IMR-90 (cell line): Measurements from ENCODE around the gene POU6F1. TPM values are rescaled to one million over a fixed set of nuclear protein-coding genes. Genes with fewer than 3 reads are reported as not detected.
A peak's percentile ranks its signal among the peaks of the same experiment; 100 is the strongest.

Experiments used
- ATAC-seq: fragments of 200-7000 bp; cut with Tn5 transposase; 2 replicates; pipeline ENCODE4 v1.9.1; 2020; ENCODE audit warnings: low read depth, mild to moderate bottlenecking, moderate library complexity
- BruUV-seq: library from RNA; stranded (reverse); fragments of 400-500 nt; replicated peaks from 2 replicates; lab custom pipeline; 2021; lab: Mats Ljungman, UMichigan
- CTCF ChIA-PET: fragments of 300-600 bp; formaldehyde crosslinking; extraction: SDS; loops from one replicate; lab custom pipeline; 2021; ENCODE audit warnings: antibody characterized with exemption; lab: Yijun Ruan, JAX
- POLR2A ChIA-PET: fragments of 300-600 bp; sonication (Branson Sonifier 250); formaldehyde crosslinking; loops from one replicate; lab custom pipeline; 2022; ENCODE audit warnings: antibody characterized with exemption; ENCODE audit not compliant: unreplicated experiment; lab: Charles Lee
- DNase-seq: peaks from one replicate; pipeline ENCODE4 v3.0.0; 2013
- H2AFZ ChIP-seq: replicated peaks from 2 replicates; pipeline ENCODE3; 2013; ENCODE audit warnings: low read length, mild to moderate bottlenecking; ENCODE audit not compliant: poor library complexity
- H2AK5ac ChIP-seq: 2 replicates; pipeline ENCODE4 v1.6.1; 2013; ENCODE audit warnings: low read depth, low read length, inconsistent platforms
- H2AK9ac ChIP-seq: replicated peaks from 2 replicates; pipeline ENCODE3; 2013; ENCODE audit warnings: mild to moderate bottlenecking, low read depth, low read length, moderate library complexity; ENCODE audit not compliant: poor library complexity
- H2BK120ac ChIP-seq: 2 replicates; pipeline ENCODE4 v1.6.1; 2013; ENCODE audit warnings: low read depth, low read length, inconsistent platforms
- H2BK15ac ChIP-seq: 3 replicates; pipeline ENCODE4 v1.6.1; 2013; ENCODE audit warnings: low read depth, low read length, inconsistent platforms
- H2BK20ac ChIP-seq: 2 replicates; pipeline ENCODE4 v1.6.1; 2013; ENCODE audit warnings: low read depth, mild to moderate bottlenecking, inconsistent platforms, low read length, moderate library complexity
- H2BK5ac ChIP-seq: 2 replicates; pipeline ENCODE4 v1.6.1; 2013; ENCODE audit warnings: mild to moderate bottlenecking, low read depth, low read length, inconsistent platforms; ENCODE audit not compliant: poor library complexity, severe bottlenecking
- H3K14ac ChIP-seq: replicated peaks from 2 replicates; pipeline ENCODE4 v1.6.1; 2013; ENCODE audit warnings: low read depth, low read length, inconsistent platforms
- H3K18ac ChIP-seq: 2 replicates; pipeline ENCODE4 v1.6.1; 2013; ENCODE audit warnings: low read depth, low read length, control low read depth
- H3K23ac ChIP-seq: 2 replicates; pipeline ENCODE4 v1.6.1; 2013; ENCODE audit warnings: low read depth, low read length, inconsistent platforms
- H3K27ac ChIP-seq: 2 replicates; pipeline ENCODE4 v1.5.1; 2013; ENCODE audit warnings: mild to moderate bottlenecking, control low read depth, low read length; ENCODE audit not compliant: insufficient read depth
- H3K27me3 ChIP-seq: 2 replicates; pipeline ENCODE4 v1.6.1; 2013; ENCODE audit warnings: low read length; ENCODE audit not compliant: control insufficient read depth, insufficient read depth
- H3K36me3 ChIP-seq: 2 replicates; pipeline ENCODE4 v1.6.1; 2013; ENCODE audit warnings: low read length, mixed read lengths; ENCODE audit not compliant: control insufficient read depth, insufficient read depth
- H3K4ac ChIP-seq: 2 replicates; pipeline ENCODE4 v1.6.1; 2013; ENCODE audit warnings: low read depth, low read length, inconsistent platforms
- H3K4me1 ChIP-seq: 2 replicates; pipeline ENCODE4 v1.6.1; 2013; ENCODE audit warnings: low read length, mixed read lengths; ENCODE audit not compliant: control insufficient read depth, insufficient read depth
- H3K4me2 ChIP-seq: 2 replicates; pipeline ENCODE4 v1.6.1; 2013; ENCODE audit warnings: low read depth, mild to moderate bottlenecking, control low read depth, low read length, moderate library complexity
- H3K4me3 ChIP-seq: 2 replicates; pipeline ENCODE4 v1.5.1; 2013; ENCODE audit warnings: low read depth, mild to moderate bottlenecking, control low read depth, low read length, moderate library complexity; ENCODE audit not compliant: insufficient read depth
- H3K56ac ChIP-seq: 2 replicates; pipeline ENCODE4 v1.6.1; 2013; ENCODE audit warnings: low read length, inconsistent platforms; ENCODE audit not compliant: insufficient read depth; ENCODE audit errors: extremely low read depth
- H3K79me1 ChIP-seq, 2 experiments: 2 replicates each; pipeline ENCODE4 v1.6.1; 2013; ENCODE audit warnings: low read length in 2 of 2, inconsistent platforms in 1 of 2, low read depth in 1 of 2
- H3K9ac ChIP-seq: 2 replicates; pipeline ENCODE4 v1.6.1; 2013; ENCODE audit warnings: low read depth, low read length, control low read depth
- H3K9me1 ChIP-seq: 2 replicates; pipeline ENCODE4 v1.6.1; 2013; ENCODE audit warnings: low read length, inconsistent platforms; ENCODE audit not compliant: insufficient read depth
- H3K9me3 ChIP-seq: 2 replicates; pipeline ENCODE4 v1.6.1; 2013; ENCODE audit warnings: low read length; ENCODE audit not compliant: control insufficient read depth, insufficient read depth
- H4K20me1 ChIP-seq: 2 replicates; pipeline ENCODE4 v1.6.1; 2013; ENCODE audit warnings: low read length, inconsistent platforms; ENCODE audit not compliant: insufficient read depth
- H4K5ac ChIP-seq: 2 replicates; pipeline ENCODE4 v1.6.1; 2013; ENCODE audit warnings: mild to moderate bottlenecking, low read depth, low read length, control low read depth
- H4K8ac ChIP-seq, 2 experiments: 2 replicates each; pipeline ENCODE4 v1.6.1; 2013; ENCODE audit warnings: low read depth in 2 of 2, low read length in 2 of 2, control low read depth in 1 of 2, inconsistent platforms in 1 of 2
- H4K91ac ChIP-seq: 2 replicates; pipeline ENCODE4 v1.6.1; 2013; ENCODE audit warnings: low read depth, low read length, inconsistent platforms; ENCODE audit not compliant: insufficient read depth
- CEBPB ChIP-seq: IDR thresholded peaks from 2 replicates; pipeline ENCODE4 v1.6.1; 2012; ENCODE audit warnings: low read depth, low read length, improper control_type of control experiment
- MAFK ChIP-seq: IDR thresholded peaks from 2 replicates; pipeline ENCODE4 v1.6.1; 2012; ENCODE audit warnings: low read depth, low read length, improper control_type of control experiment
- RFX5 ChIP-seq: IDR thresholded peaks from 2 replicates; pipeline ENCODE4 v1.8.0; 2012; ENCODE audit warnings: low read depth, mild to moderate bottlenecking, low read length, moderate library complexity
- WGBS, 2 experiments: methylation state at CpG; one replicate each; pipeline versions ENCODE4 v1.1.5 to v1.1.7; 2013; ENCODE audit warnings: missing lambda C conversion rate in 2 of 2; ENCODE audit not compliant: insufficient read length in 1 of 2; ENCODE audit errors: extremely low coverage in 2 of 2; 5-methylcytosine and 5-hydroxymethylcytosine counted together
- dilution Hi-C: fragments of 300-500 bp; cut with HindIII; formaldehyde crosslinking; loops from one replicate; pipeline ENCODE4 v1.14.3; 2018; ENCODE audit warnings: low sequenced_read_pairs; ENCODE audit not compliant: unreplicated experiment
- in situ Hi-C: fragments of 300-500 bp; cut with MboI; formaldehyde crosslinking; loops from 3 replicates; pipeline ENCODE4 v1.14.3; 2019; ENCODE audit warnings: low sequenced_read_pairs, inconsistent platforms, mixed read lengths
- intact Hi-C: fragments of 100-400 bp; cut with micrococcal nuclease; formaldehyde crosslinking; loops from 2 replicates; pipeline ENCODE4 v1.10.0; 2022
- polyA plus RNA-seq, 3 experiments: library from polyadenylated mRNA; depleted of rRNA; stranded (reverse); fragments of >200 nt; gene quantifications; 2 replicates each; pipeline ENCODE4 v1.2.3, GENCODE V29; 2012; ENCODE audit warnings: low replicate concordance in 1 of 3
- total RNA-seq: library from RNA; depleted of rRNA; stranded (reverse); fragments of >200 nt; gene quantifications from 2 replicates; pipeline ENCODE4 v1.2.3, GENCODE V29; 2012

POU6F1 gene
- total and polyA plus RNA-seq, 2 of the 4 experiments (the other 2 are of a cell fraction), result 0.90 to 3.6 TPM

- Histone ChIP-seq H3K4ac (no peak overlapping the region), H3K23ac (no peak overlapping the region), H3K4me2 (peak overlapping the region; percentile 61), H2AK9ac (no peak overlapping the region), H3K9me3 (no peaks in the 10 kb centered on the region), H2BK5ac (peak overlapping the region; percentile 59), H2AFZ (no peak overlapping the region), H3K4me1 (peaks cover 8% of the 10 kb centered on the region), H3K4me3 (no peak overlapping the region), H3K27ac (peak overlapping the region; percentile 38; the same call in 1 of the 2 replicates), H2BK20ac (no peak overlapping the region), H3K9me1 (peaks cover 18% of the 10 kb centered on the region), H2AK5ac (0 out of 2 replicates have a peak overlapping the region, but pooled peaks have one; percentile 14), H3K56ac (no peak overlapping the region), H4K91ac (no peak overlapping the region), H3K9ac (0 out of 2 replicates have a peak overlapping the region, but pooled peaks have one; percentile 23), H3K27me3 (no peaks in the 10 kb centered on the region), H4K8ac (no peak overlapping the region), H4K20me1 (peaks cover 9% of the 10 kb centered on the region; the same call in 1 of the 2 replicates), H2BK15ac (no peak overlapping the region), H3K14ac (no peak overlapping the region), H2BK120ac (no peak overlapping the region), H3K36me3 (peaks cover 33% of the 10 kb centered on the region), H4K5ac (no peak overlapping the region), H3K18ac (no peak overlapping the region), H3K79me1 (peaks cover 27 to 65% of the 10 kb centered on the region in 2 experiments)
- intact Hi-C loops, result no loop called here
- POLR2A ChIA-PET, result interaction anchor here (0.6 kb wide), 1 partner anchor 30 kb away, joined by 3 read pairs; the partner anchor contains the start of gene SMAGP
- CTCF ChIA-PET, result interaction anchor here (0.9 kb wide), 1 partner anchor 12 kb away, joined by 4 read pairs; no protein-coding TSS in a partner anchor
- TF ChIP-seq MAFK (no peak), RFX5 (no peak), CEBPB (peak; percentile 27; the same call in 1 of the 2 replicates)
- in situ Hi-C loops, result no loop called here
- dilution Hi-C loops, result no loop called here
- ATAC-seq, result peak; percentile 8
- WGBS, 2 experiments, result 60% methylated on average over 1 of the region's 2 CpGs; no CpG with 5 or more reads in 1 of the 2 experiments
- no TSS peak for BruUV-seq
- peak; percentile 83 for DNase-seq
Observed at GRCh38 chr12:51240971-51241370, 23.1 kb upstream of the POU6F1 start.
